ENCODE measurements around the gene NSD1. TPM values are rescaled to one million over a fixed set of nuclear protein-coding genes. Genes with fewer than 3 reads are reported as not detected.
"Not testable (repeated sequence)": the region's sequence is repeated elsewhere in the genome, so short reads cannot be mapped to it uniquely, and the experiment has no call there.

Gene NSD1
- total RNA-seq, 1 donor from 2014 or later: 103 TPM

DNA sequence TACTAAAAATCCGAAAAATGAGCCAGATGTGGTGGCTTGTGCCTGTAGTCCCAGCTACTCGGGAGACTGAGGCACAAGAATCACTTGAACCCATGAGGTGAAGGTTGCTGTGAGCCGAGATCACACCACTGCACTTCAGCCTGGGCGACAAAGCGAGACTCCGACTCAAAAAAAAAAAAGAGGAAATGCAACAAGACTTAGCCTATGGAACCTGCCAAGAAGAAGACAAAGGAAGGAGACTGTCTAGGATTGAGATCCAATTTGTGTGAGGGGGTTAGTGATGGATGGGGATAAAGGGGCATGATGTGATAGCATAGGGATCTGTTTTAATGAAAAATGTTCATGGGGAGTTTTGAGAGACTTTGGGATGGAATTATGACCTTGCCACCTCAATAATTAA is 97.1 kb downstream of the NSD1 start:
- H3K36me3 Mint-ChIP-seq (ENCODE audit: low read depth): peaks cover 12% of the 10 kb centered on the region
- H3K9me3 Mint-ChIP-seq: no peaks in the 10 kb centered on the region
- no peak overlapping the region for H3K4me3 Mint-ChIP-seq
- peaks cover 10% of the 10 kb centered on the region for H3K4me1 Mint-ChIP-seq
- H3K27me3 Mint-ChIP-seq: no peaks in the 10 kb centered on the region
- H3K27ac Mint-ChIP-seq: no peak overlapping the region
- intact Hi-C loops (cut with micrococcal nuclease): no loop called here
- DNase-seq: no peak

- H3K4me1 Mint-ChIP-seq: peaks cover 10% of the 10 kb centered on the region
- H3K36me3 Mint-ChIP-seq (ENCODE audit: low read depth): peaks cover 18% of the 10 kb centered on the region
Observed at GRCh38 chr5:177231479-177232250, 98.1 kb downstream of the NSD1 start.

GRCh38 chr5:177232358-177232757 is 98.8 kb downstream of the NSD1 start:
- H3K27ac Mint-ChIP-seq: no peak overlapping the region
- intact Hi-C loops (cut with micrococcal nuclease): no loop called here

More at GRCh38 chr5:177231479-177232250, 98.1 kb downstream of the NSD1 start:
- Mint-ChIP-seq H3K9me3 (no peaks in the 10 kb centered on the region), H3K27ac (no peak overlapping the region), H3K4me3 (no peak overlapping the region), H3K27me3 (no peaks in the 10 kb centered on the region)
- no peak for DNase-seq
- intact Hi-C loops (cut with micrococcal nuclease): no loop called here

DNA sequence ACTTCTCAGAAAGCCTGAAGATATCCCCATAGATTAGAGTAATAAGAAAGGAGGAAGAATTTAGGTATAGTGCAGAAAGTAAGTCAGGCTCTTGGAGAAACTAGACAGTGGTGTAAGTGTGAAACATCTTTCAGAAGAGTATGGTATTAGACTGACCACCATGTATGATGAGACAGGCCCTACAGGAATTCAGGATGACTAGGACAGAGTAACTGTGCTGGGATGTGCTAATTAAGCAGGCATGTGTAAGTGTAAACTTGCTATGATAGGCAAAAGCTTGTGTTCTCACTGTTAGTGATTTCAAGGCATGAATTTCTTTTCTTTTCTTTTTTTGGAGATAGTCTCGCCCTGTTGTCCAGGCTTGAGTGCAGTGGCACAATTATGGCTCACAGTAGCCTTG is 99.2 kb downstream of the NSD1 start:
- Mint-ChIP-seq H3K9me3 (no peaks in the 10 kb centered on the region), H3K27ac (no peak overlapping the region), H3K4me1 (peaks cover 10% of the 10 kb centered on the region), H3K36me3 (ENCODE audit: low read depth) (peaks cover 24% of the 10 kb centered on the region), H3K27me3 (no peaks in the 10 kb centered on the region), H3K4me3 (no peak overlapping the region)
- intact Hi-C loops (cut with micrococcal nuclease): no loop called here
- DNase-seq: no peak

More at GRCh38 chr5:177232358-177232757, 98.8 kb downstream of the NSD1 start:
- Mint-ChIP-seq H3K36me3 (ENCODE audit: low read depth) (peaks cover 21% of the 10 kb centered on the region), H3K4me3 (no peak overlapping the region), H3K27me3 (no peaks in the 10 kb centered on the region), H3K4me1 (peaks cover 10% of the 10 kb centered on the region), H3K9me3 (no peaks in the 10 kb centered on the region)
- no peak for DNase-seq

- H3K9me3 Mint-ChIP-seq: no peaks in the 10 kb centered on the region
- intact Hi-C loops (cut with micrococcal nuclease): no loop called here
Observed at GRCh38 chr5:177233206-177233605, 99.6 kb downstream of the NSD1 start.

GRCh38 chr5:177233802-177234201 is 100.2 kb downstream of the NSD1 start:
- H3K4me1 Mint-ChIP-seq: peaks cover 11% of the 10 kb centered on the region
- no peaks in the 10 kb centered on the region for H3K27me3 Mint-ChIP-seq
- H3K36me3 Mint-ChIP-seq (ENCODE audit: low read depth): peaks cover 33% of the 10 kb centered on the region
- no peak overlapping the region for H3K4me3 Mint-ChIP-seq
- no peaks in the 10 kb centered on the region for H3K9me3 Mint-ChIP-seq
- intact Hi-C loops (cut with micrococcal nuclease): no loop called here
- peak overlapping the region; percentile 27 for H3K27ac Mint-ChIP-seq
- DNase-seq: no peak

More at GRCh38 chr5:177233206-177233605, 99.6 kb downstream of the NSD1 start:
- Mint-ChIP-seq H3K27ac (no peak overlapping the region), H3K27me3 (no peaks in the 10 kb centered on the region), H3K4me3 (no peak overlapping the region), H3K4me1 (peaks cover 11% of the 10 kb centered on the region), H3K36me3 (ENCODE audit: low read depth) (peaks cover 28% of the 10 kb centered on the region)
- DNase-seq: no peak

- no peak for DNase-seq
- Mint-ChIP-seq H3K27me3 (no peaks in the 10 kb centered on the region), H3K9me3 (no peaks in the 10 kb centered on the region), H3K36me3 (ENCODE audit: low read depth) (peaks cover 37% of the 10 kb centered on the region), H3K4me1 (peaks cover 11% of the 10 kb centered on the region), H3K4me3 (no peak overlapping the region), H3K27ac (no peak overlapping the region)
- intact Hi-C loops (cut with micrococcal nuclease): no loop called here
Observed at GRCh38 chr5:177234841-177235240, 101.3 kb downstream of the NSD1 start.

DNA sequence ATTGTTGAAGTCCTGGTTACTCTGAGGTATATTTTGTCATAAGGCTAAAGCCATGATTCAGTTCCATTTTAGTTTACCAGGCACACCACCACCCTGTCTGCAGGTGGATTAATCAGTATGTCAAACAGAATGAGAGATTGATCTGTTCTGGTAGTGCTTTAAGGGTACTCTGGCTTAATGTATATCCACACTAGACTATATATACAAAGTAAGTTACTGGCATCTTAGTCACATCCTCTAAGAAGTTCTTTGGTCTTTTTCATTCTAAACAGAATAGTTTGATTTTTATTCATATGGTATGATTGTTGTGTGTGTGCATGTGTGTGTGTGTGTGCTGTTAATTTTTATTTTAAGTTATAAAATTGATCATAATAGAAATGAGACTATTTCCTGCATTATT is 108.2 kb downstream of the NSD1 start:
- H3K27ac Mint-ChIP-seq: no peak overlapping the region
- DNase-seq: no peak
- no peak overlapping the region for H3K4me3 Mint-ChIP-seq
- H3K27me3 Mint-ChIP-seq: no peaks in the 10 kb centered on the region
- H3K36me3 Mint-ChIP-seq (ENCODE audit: low read depth): peaks cover 51% of the 10 kb centered on the region
- no peaks in the 10 kb centered on the region for H3K9me3 Mint-ChIP-seq
- H3K4me1 Mint-ChIP-seq: peaks cover 4% of the 10 kb centered on the region
- intact Hi-C loops (cut with micrococcal nuclease): no loop called here

DNA sequence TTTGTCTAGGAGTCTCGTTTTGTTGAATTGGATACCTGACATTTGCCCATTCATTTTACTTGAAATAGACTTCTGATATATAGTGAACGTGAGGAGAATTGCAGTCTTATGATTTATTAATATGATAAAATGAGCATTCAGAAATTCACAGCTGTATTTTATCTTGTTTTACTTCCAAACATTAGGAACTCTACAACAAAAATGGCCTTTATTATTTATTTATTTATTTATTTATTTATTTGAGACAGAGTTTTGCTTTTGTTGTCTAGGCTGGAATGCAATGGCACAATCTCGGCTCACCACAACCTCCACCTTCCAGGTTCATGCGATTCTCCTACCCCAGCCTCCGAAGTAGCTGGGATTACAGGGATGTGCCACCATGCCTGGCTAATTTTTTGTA is 108.7 kb downstream of the NSD1 start:
- intact Hi-C loops (cut with micrococcal nuclease): no loop called here
- H3K27me3 Mint-ChIP-seq: no peaks in the 10 kb centered on the region
- H3K27ac Mint-ChIP-seq: no peak overlapping the region
- peaks cover 54% of the 10 kb centered on the region for H3K36me3 Mint-ChIP-seq (ENCODE audit: low read depth)
- H3K4me3 Mint-ChIP-seq: no peak overlapping the region
- no peak for DNase-seq
- H3K9me3 Mint-ChIP-seq: no peaks in the 10 kb centered on the region
- peaks cover 4% of the 10 kb centered on the region for H3K4me1 Mint-ChIP-seq

DNA sequence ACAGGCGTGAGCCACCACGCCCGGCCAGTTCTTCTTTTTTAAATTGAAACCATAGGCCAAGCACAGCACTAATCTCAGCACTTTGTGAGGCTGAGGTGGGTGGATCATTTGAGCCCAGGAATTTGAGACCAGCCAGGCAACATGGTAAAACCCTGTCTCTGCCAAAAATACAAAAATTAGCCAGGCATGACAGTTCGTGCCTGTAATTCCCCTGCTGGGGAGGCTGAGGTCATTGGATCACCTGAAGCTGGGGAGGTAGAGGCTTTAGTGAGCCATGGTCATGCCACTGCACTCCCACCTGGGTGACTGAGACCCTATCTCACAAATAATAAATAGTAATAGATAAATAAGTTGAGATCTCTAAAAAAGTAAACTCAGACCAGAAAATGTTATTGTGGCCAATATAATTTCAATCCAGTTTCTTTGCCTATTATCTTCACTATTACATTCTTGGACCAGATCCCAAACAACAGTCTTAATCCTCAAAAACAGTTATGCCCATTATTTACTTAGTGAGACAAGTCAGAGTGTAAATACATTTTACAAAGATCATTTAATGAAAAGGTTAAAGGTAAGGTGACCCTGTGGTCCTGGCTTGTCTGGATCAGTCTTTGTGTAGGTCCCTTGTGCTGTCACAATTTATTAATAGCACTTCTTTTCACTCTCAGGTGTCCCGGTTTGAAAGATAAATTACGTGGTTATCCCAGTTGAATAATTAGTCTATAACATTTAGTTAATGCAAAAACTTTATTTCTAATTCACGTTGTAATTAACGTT is 116.4 kb downstream of the NSD1 start:
- DNase-seq: no peak
- H3K4me1 Mint-ChIP-seq: peaks cover 4% of the 10 kb centered on the region
- no peaks in the 10 kb centered on the region for H3K9me3 Mint-ChIP-seq
- intact Hi-C loops (cut with micrococcal nuclease): loop anchor here (2.0 kb wide), 1 partner anchor 135 kb away; no protein-coding TSS in a partner anchor
- no peak overlapping the region for H3K27ac Mint-ChIP-seq
- H3K27me3 Mint-ChIP-seq: no peaks in the 10 kb centered on the region
- H3K36me3 Mint-ChIP-seq (ENCODE audit: low read depth): peaks cover 55% of the 10 kb centered on the region
- no peak overlapping the region for H3K4me3 Mint-ChIP-seq

DNA sequence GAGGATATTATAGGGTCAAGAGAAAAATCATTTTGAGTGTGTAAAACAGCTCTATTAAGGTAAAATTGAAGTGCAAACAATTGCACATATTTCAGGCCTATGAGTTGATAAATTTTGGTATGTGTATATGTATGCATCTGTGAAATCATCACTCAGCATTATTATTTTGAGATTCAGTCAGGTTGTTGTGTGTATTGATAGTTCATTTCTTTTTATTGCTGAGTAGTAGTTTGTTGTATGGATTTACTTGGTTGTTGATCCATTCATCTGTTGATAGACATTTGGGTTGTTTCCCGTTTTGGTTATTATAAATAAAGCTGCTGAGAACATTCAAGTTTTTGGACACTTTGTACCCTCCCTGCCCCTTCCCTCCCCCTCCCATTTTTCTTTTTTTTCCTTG is 119.7 kb downstream of the NSD1 start:
- H3K4me1 Mint-ChIP-seq: peaks cover 9% of the 10 kb centered on the region
- H3K9me3 Mint-ChIP-seq: no peaks in the 10 kb centered on the region
- no peaks in the 10 kb centered on the region for H3K27me3 Mint-ChIP-seq
- intact Hi-C loops (cut with micrococcal nuclease): no loop called here
- peaks cover 54% of the 10 kb centered on the region for H3K36me3 Mint-ChIP-seq (ENCODE audit: low read depth)
- H3K4me3 Mint-ChIP-seq: no peak overlapping the region
- H3K27ac Mint-ChIP-seq: no peak overlapping the region
- no peak for DNase-seq

DNA sequence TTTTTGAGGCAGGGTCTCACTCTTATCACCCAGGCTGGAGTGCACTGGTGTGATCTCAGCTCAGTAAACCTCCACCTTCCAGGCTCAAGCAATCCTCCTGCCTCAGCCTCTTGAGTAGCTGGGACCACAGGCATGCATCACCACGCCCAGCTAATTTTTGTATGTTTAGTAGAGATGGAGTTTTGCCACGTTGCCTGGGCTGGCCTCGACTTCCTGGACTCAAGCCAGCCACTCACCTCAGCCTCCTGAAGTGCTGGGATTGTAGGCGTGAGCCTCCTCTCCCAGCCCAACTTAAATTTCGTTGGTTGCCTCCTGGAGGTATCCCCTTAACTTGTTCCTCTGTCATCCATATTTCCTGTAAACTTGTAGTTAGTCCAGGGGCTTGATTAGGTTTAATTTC is 122.7 kb downstream of the NSD1 start:
- Mint-ChIP-seq H3K27ac (no peak overlapping the region), H3K27me3 (no peaks in the 10 kb centered on the region), H3K4me1 (peaks cover 9% of the 10 kb centered on the region), H3K4me3 (no peak overlapping the region), H3K9me3 (no peaks in the 10 kb centered on the region), H3K36me3 (ENCODE audit: low read depth) (peaks cover 65% of the 10 kb centered on the region)
- DNase-seq: no peak
- intact Hi-C loops (cut with micrococcal nuclease): no loop called here

- H3K4me3 Mint-ChIP-seq; H3K4me1 Mint-ChIP-seq; intact Hi-C loops (cut with micrococcal nuclease); H3K9me3 Mint-ChIP-seq; H3K27me3 Mint-ChIP-seq; DNase-seq; H3K27ac Mint-ChIP-seq: not testable (repeated sequence)
- peaks cover 57% of the 10 kb centered on the region for H3K36me3 Mint-ChIP-seq (ENCODE audit: low read depth)
Observed at GRCh38 chr5:177258711-177259110, 125.1 kb downstream of the NSD1 start.

DNA sequence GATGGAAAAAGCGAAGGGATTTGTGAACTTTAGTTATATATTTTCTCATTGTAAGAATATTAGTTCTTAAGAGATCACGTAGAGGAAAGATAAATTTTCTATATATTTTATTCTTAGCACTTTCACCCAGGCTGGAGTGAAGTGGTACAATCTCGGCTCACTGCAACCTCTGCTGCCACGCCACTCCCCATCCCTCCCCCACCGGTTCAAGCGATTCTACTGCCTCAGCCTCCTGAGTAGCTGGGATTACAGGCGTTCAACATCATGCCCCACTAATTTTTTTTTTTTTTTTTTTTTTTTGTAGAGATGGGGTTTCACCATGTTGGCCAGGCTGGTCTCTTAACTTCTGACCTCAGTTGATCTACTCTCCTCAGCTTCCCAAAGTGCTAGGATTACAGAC is 127.4 kb downstream of the NSD1 start:
- H3K36me3 Mint-ChIP-seq (ENCODE audit: low read depth): peaks cover 49% of the 10 kb centered on the region
- no peak for DNase-seq

More for the DNA sequence above, 127.4 kb downstream of the NSD1 start:
- H3K9me3 Mint-ChIP-seq: no peaks in the 10 kb centered on the region
- peaks cover under 1% of the 10 kb centered on the region for H3K4me1 Mint-ChIP-seq
- no peak overlapping the region for H3K4me3 Mint-ChIP-seq
- no peak overlapping the region for H3K27ac Mint-ChIP-seq
- intact Hi-C loops (cut with micrococcal nuclease): no loop called here
- H3K27me3 Mint-ChIP-seq: no peaks in the 10 kb centered on the region

Data from activated CD4-positive, alpha-beta T cell treated with anti-CD3 and anti-CD28 coated beads, Interleukin-2, amount 10 ng/mL, durations not matched to agents 24 days and 14 days (primary cell).